Measurements from ENCODE around the gene SPOPL. TPM values are rescaled to one million over a fixed set of nuclear protein-coding genes. Genes with fewer than 3 reads are reported as not detected.

Gene SPOPL
- total and polyA plus RNA-seq, 2 of the 4 experiments (the other 2 are of a cell fraction), result 4.8 to 20.3 TPM

GRCh38 chr2:138503652-138504051, 2.1 kb downstream of the SPOPL start:
- Histone ChIP-seq H3K36me3 (ENCODE audit: control insufficient read depth, insufficient read depth, low read length) (no peaks in the 10 kb centered on the region), H3K9me1 (ENCODE audit: insufficient read depth, low read length) (peaks cover 7% of the 10 kb centered on the region; the same call in 1 of the 2 replicates), H3K9me3 (ENCODE audit: control insufficient read depth, insufficient read depth, low read length) (no peaks in the 10 kb centered on the region), H3K27ac (ENCODE audit: insufficient read depth, low read length) (no peak overlapping the region), H3K23ac (ENCODE audit: low read depth, low read length) (peak overlapping the region; percentile 18; the same call in 1 of the 2 replicates), H2AK5ac (ENCODE audit: low read depth, low read length) (no peak overlapping the region), H2BK5ac (ENCODE audit: low read depth, low read length, poor library complexity, severe bottlenecking) (no peak overlapping the region), H4K20me1 (ENCODE audit: insufficient read depth, low read length) (peaks cover 9% of the 10 kb centered on the region; the same call in 1 of the 2 replicates), H3K56ac (ENCODE audit: extremely low read depth, insufficient read depth, low read length) (no peak overlapping the region), H2AFZ (replicated peaks; ENCODE audit: low read length, poor library complexity) (no peak overlapping the region), H2BK20ac (ENCODE audit: low read depth, low read length) (no peak overlapping the region), H3K14ac (replicated peaks; ENCODE audit: low read depth, low read length) (no peak overlapping the region), H2BK15ac (ENCODE audit: low read depth, low read length) (no peak overlapping the region), H4K91ac (ENCODE audit: insufficient read depth, low read depth, low read length) (no peak overlapping the region), H3K27me3 (ENCODE audit: control insufficient read depth, insufficient read depth, low read length) (no peaks in the 10 kb centered on the region), H3K9ac (ENCODE audit: low read depth, low read length) (no peak overlapping the region), H3K4ac (ENCODE audit: low read depth, low read length) (no peak overlapping the region), H3K4me2 (ENCODE audit: low read depth, low read length) (peak overlapping the region; percentile 98), H3K4me3 (ENCODE audit: insufficient read depth, low read depth, low read length) (no peak overlapping the region), H2BK120ac (ENCODE audit: low read depth, low read length) (no peak overlapping the region), H3K18ac (ENCODE audit: low read depth, low read length) (no peak overlapping the region), H2AK9ac (replicated peaks; ENCODE audit: low read depth, low read length, poor library complexity) (no peak overlapping the region), H3K4me1 (ENCODE audit: control insufficient read depth, insufficient read depth, low read length) (no peaks in the 10 kb centered on the region), H4K8ac (ENCODE audit: low read depth in 2 of 2, low read length in 2 of 2) (no peak overlapping the region), H3K79me1 (ENCODE audit: low read depth in 1 of 2, low read length in 2 of 2) (peaks cover 13 to 40% of the 10 kb centered on the region in 2 experiments), H4K5ac (ENCODE audit: low read depth, low read length) (no peak overlapping the region)
- dilution Hi-C loops (cut with HindIII; ENCODE audit: low sequenced_read_pairs, unreplicated experiment), result no loop called here
- CTCF ChIA-PET, result no interaction called here
- in situ Hi-C loops (cut with MboI; ENCODE audit: low sequenced_read_pairs), result no loop called here
- DNase-seq, result no peak
- no CpG with 5 or more reads among the region's 3 CpGs for WGBS, 2 experiments (ENCODE audit: extremely low coverage in 2 of 2, insufficient read length in 1 of 2)
- intact Hi-C loops (cut with micrococcal nuclease), result loop anchor here (5.0 to 10.0 kb wide), 3 partner anchors 284 to 589 kb away; no protein-coding TSS in a partner anchor
- POLR2A ChIA-PET (ENCODE audit: unreplicated experiment), result no interaction called here
- no peak for ATAC-seq (ENCODE audit: low read depth)
- no TSS peak for BruUV-seq (replicated peaks)
- TF ChIP-seq, protein P1, sequence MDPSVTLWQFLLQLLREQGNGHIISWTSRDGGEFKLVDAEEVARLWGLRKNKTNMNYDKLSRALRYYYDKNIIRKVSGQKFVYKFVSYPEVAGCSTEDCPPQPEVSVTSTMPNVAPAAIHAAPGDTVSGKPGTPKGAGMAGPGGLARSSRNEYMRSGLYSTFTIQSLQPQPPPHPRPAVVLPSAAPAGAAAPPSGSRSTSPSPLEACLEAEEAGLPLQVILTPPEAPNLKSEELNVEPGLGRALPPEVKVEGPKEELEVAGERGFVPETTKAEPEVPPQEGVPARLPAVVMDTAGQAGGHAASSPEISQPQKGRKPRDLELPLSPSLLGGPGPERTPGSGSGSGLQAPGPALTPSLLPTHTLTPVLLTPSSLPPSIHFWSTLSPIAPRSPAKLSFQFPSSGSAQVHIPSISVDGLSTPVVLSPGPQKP (IDR thresholded peaks at IDR 0.05; ENCODE audit: borderline replicate concordance, low read depth, low read length), result no peak
- TF ChIP-seq MXI1 (IDR thresholded peaks at IDR 0.05; ENCODE audit: borderline replicate concordance, low read depth, low read length) (no peak), FOS (IDR thresholded peaks at IDR 0.05; ENCODE audit: low read depth, low read length) (no peak), SMC3 (IDR thresholded peaks at IDR 0.05; ENCODE audit: low read depth, low read length) (no peak), MAZ (IDR thresholded peaks at IDR 0.05; ENCODE audit: borderline replicate concordance, low read depth, low read length) (no peak), RAD21 (IDR thresholded peaks at IDR 0.05; ENCODE audit: low read length) (no peak), BHLHE40 (IDR thresholded peaks at IDR 0.05; ENCODE audit: low read depth, low read length) (no peak), RFX5 (IDR thresholded peaks at IDR 0.05; ENCODE audit: low read depth, low read length) (no peak), CTCF (conservative IDR thresholded peaks at IDR 0.05; ENCODE audit: low read depth, low read length) (no peak), CHD1 (IDR thresholded peaks at IDR 0.05; ENCODE audit: low read depth, low read length) (no peak), MAFK (IDR thresholded peaks at IDR 0.05; ENCODE audit: low read depth, low read length) (no peak), RCOR1 (IDR thresholded peaks at IDR 0.05; ENCODE audit: insufficient replicate concordance, low read length) (no peak)
- TF ChIP-seq, protein P2, sequence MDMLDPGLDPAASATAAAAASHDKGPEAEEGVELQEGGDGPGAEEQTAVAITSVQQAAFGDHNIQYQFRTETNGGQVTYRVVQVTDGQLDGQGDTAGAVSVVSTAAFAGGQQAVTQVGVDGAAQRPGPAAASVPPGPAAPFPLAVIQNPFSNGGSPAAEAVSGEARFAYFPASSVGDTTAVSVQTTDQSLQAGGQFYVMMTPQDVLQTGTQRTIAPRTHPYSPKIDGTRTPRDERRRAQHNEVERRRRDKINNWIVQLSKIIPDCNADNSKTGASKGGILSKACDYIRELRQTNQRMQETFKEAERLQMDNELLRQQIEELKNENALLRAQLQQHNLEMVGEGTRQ (IDR thresholded peaks at IDR 0.05; ENCODE audit: low read depth, low read length), result no peak
